LNCAP (cell line): ENCODE data around the gene JUND.
A peak's percentile ranks its signal among the peaks of the same experiment; 100 is the strongest.

ENCODE experiments used
- TF ChIP-seq, protein P1 (sequence below): fragments of 450-650 bp; IDR thresholded peaks from 2 replicates; pipeline ENCODE4 v1.5.1; 2017; ENCODE audit warnings: mild to moderate bottlenecking

The JUND gene

DNA sequence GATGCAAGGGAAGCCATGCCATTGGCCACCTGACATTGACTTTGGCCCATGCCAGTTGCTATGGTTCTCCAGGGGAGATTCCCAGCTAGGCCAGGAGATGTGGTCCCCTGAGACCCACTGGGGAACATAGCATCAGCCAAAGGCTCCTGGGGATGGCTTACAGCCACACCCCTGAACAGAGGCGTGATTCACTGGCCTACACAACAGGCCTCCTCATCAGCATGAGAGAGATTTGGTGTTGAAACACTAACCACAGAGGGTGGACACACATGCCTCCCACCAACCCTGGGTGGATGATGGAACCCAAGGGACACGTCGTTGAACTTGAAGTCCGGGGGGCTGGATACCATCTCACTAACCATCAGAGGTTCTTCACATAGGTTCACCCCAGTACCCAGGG is 21.5 kb downstream of the JUND start:
- TF ChIP-seq, protein P1, sequence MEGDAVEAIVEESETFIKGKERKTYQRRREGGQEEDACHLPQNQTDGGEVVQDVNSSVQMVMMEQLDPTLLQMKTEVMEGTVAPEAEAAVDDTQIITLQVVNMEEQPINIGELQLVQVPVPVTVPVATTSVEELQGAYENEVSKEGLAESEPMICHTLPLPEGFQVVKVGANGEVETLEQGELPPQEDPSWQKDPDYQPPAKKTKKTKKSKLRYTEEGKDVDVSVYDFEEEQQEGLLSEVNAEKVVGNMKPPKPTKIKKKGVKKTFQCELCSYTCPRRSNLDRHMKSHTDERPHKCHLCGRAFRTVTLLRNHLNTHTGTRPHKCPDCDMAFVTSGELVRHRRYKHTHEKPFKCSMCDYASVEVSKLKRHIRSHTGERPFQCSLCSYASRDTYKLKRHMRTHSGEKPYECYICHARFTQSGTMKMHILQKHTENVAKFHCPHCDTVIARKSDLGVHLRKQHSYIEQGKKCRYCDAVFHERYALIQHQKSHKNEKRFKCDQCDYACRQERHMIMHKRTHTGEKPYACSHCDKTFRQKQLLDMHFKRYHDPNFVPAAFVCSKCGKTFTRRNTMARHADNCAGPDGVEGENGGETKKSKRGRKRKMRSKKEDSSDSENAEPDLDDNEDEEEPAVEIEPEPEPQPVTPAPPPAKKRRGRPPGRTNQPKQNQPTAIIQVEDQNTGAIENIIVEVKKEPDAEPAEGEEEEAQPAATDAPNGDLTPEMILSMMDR = no peak

DNA sequence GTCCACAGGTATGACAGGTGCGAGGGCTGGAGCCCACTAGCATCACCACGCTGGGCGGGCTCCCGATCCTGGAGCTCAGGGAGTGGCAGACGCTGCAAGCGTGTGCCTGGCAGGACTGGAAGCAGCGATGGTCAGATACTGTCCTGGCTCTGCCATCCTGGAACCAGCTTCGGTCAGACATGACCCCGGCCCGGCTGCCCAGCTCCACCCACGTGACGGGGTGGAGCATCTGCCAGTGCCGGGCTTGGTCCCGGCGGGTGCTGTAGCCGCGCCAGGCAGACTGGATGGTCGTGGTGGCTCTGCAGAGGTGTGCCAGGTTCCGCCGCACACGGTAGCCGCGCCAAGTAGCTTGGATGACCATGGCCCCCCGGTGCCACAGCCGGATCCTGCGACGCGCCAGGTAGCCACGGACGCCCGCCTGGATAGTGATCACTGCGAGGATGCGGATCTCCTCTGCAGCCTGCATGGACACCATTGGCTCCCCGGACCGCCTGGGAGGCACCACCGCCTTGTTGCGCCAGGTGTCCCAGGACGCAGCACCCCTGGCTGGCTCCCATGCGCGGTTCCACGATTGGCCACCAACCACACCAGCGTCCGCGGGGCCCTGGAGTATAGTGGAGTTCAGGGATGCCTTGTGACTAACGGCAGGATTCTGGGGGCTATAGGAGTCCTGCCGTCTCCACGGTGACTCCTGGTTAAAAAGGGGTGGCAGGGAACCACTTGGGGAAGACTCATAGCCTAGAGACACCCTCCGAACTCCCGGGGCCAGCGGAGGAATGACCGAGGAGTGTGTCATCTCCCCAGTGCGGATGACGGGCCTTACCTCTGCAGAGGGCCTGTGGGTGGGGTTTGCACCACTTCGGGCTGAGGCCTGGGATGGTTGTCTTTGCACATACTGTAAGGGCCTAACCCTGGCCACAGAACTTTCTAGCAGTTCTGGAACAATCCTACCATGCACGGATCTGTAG is 23.6 kb downstream of the JUND start:
- TF ChIP-seq, protein P1 = no peak

DNA sequence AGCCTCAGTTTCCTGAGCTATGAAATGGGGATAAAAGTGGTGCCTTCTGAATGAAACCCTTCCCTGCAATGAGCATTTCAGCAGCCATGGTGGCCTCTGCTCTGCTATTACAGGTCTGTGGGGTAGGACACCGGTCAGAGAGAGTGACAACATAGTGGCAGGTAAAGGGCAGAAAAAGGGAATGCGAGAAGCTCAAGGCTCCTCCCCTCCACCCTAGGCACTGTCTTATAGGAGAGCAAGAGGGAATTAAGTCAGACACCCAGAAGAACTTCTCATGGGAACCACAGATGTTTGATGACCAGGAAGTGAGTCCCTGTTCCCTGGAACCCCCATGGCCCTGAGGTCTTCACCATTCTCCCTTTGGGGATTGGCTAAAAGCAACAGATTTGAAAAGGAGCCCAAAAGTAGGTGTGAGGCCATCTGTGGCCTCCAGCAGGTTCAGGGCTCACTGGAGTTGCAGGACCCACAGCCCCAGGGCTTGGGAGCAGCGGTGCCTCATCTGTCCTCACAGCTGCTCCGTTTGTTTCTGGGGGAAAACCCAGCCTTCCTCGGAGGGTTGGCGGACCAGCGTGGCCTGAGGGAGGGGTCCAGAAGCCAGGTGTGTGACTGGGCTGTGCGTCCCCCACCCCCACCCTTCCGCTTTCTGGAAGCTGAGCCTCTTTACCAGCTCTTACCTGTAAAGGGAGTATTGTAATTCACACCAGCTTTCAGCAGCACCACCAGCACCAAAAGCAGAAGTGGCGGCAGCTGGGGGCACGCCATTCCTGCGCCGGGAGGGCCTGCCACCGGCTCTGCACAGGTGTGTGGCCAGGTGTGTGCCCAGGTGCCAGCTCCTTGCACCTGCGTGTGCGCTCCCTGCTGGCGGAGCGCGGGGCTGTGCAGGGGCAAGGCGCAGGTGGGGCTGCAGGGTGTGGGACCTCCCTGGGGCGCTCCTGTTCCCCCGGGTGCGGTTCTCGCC is 26.6 kb downstream of the JUND start:
- TF ChIP-seq, protein P1 = peak; percentile 44

DNA sequence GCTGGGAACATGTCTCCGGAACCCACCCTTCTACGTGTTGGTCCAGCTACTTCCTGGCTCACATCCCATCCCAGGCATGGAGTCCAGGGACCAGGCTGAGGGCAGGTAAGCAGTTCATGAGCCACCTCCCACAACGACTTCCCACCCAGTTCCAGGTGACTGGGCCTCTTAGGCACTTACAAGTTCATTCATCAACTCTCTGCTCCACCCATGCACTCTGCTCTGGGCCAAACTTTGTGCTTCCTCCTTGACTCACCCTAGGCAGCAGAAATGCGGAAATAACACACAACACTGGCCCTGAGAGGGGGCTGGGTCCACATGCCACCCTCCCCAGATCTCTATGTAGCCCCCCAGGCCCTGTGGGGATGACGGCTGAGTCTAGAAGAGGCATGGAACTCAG is 27.7 kb downstream of the JUND start:
- TF ChIP-seq, protein P1 = no peak

DNA sequence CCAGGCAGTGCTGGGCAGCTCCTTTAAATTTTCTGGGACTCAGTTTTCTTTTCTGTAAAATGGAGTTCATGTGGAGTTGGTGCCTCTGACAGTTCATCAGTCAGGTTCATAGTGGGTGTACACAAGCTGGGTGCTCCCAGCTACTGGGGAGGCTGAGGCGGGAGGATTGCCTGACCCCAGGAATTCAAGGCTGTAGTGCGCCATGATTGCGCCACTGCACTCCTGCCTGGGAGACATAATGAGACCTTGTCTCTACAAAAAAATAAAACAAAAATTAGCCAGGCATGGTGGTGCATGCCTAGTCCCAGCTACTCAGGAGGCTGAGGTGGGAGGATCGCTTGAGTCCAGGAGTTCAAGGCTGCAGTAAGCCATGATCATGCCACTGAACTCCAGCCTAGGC is 28.3 kb downstream of the JUND start:
- TF ChIP-seq, protein P1 = no peak

DNA sequence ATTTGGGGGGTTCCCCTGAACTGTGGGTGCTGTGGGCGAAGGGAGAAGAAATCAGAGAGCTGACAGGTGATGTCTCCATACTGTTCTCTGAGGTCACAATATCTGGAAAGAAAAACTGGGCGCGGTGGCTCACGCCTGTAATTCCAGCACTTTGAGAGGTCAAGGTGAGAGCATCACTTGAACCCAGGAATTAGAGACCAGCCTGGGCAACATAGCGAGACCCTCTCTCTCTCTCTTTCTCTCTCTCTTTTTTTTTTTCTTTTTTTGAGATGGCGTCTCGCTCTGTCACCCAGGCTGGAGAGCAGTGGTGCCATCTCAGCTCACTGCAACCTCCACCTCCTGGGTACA is 29.1 kb downstream of the JUND start:
- TF ChIP-seq, protein P1 = no peak

DNA sequence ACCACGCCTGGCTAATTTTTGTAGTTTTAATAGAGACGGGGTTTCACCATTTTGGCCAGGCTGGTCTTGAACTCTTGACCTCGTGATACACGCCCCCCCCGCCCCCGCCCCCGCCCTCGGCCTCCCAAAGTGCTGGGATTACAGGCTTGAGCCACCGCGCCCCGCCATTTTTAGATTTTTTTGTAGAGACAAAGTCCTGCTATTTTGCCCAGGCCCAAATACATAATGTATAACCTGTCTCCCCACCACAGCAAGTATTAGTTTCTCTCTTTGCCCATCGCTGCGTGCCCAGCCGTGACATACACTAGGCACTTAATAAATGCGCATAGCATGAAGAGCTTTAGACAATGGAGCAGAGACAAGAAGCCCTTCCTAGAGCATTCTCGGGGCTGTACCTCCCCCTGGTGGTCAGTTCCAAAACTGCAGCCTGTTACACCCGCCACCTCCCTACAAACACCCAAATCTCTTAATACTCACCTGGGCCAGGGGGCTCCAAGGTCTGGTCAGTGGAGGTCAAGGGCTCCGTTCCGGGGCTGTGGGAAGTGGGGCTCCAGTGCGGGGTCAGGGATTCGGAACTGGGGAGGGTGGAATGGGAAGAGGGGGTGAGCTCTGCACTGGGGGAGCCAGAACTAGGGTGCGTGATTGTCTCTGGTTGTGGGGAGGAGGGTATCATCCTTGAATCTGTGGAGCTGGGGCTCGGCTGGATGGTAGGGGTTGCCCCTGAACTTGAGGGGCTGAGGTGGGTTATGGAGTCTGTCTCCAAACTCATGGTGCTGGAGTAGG is 29.6 kb downstream of the JUND start:
- TF ChIP-seq, protein P1 = peak; percentile 91
